SH-SY5Y (cell line): ENCODE measurements around the gene ARF3.

ENCODE experiments used
- GATA2 ChIP-seq: IDR thresholded peaks from 2 replicates; pipeline ENCODE4 v1.6.1; 2011; ENCODE audit warnings: mild to moderate bottlenecking, low read depth, low read length
- GATA3 ChIP-seq: IDR thresholded peaks from 2 replicates; pipeline ENCODE4 v1.6.1; 2011; ENCODE audit warnings: low read depth, mild to moderate bottlenecking, low read length, moderate library complexity

DNA sequence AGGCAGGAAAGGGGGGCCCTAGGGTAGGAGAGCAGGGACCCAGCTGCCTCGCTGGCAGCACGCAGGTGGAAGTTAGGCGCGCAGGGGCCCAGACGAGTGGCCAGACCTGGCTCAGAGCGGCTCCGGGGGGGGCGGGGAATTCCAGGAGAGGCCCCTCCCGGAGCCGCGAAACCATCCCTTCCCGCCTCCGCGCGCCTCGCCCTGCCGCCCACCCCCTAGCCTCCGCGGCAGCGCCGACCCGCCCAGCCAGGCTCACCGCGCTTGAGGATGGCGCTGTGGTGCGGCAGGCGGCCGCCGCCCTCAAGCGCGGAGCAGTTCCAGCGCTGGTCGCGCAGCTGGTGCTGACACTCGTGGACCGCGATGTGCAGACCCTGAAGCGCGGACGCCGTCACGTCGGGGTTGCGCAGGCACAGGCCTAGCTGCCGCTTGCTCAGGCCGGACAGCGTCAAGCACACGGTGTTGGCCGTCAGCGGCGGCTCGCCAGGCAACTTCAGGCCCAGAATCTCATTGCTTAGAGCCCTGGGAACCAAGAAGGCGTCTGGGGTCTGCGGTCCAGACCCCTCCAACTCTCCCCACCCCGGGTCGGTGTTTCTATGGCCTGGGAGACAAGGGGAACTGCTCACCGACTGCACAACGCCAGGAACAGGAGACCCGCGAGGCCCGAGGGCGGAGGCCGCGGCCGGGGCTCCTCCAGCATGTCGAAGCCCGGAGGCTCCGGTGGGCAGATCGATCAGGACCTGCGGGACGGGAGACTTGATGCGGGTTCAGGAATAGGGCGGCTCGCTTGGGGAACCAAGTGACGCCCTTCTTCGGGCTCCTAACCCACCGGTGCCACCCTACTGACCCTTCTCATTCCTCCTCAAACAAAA lies 12.8 kb upstream of the ARF3 start:
- TF ChIP-seq GATA2, result no peak
- TF ChIP-seq GATA3, result no peak
